Duodenal mucosa (tissue), 2 donors: Measurements from ENCODE around the gene DOCK10.

Experiments used
- H3K27ac ChIP-seq: one replicate; pipeline ENCODE4 v1.7.0; 2013; ENCODE audit warnings: low read depth, low read length
- H3K27me3 ChIP-seq, 2 donors: one replicate each; pipeline ENCODE4 v1.7.0; 2013; ENCODE audit warnings: low read length in 2 of 2, control low read depth in 1 of 2; ENCODE audit not compliant: insufficient read depth in 2 of 2, control insufficient read depth in 1 of 2
- H3K36me3 ChIP-seq, 2 donors: one replicate each; pipeline ENCODE4 v1.7.0; 2013; ENCODE audit warnings: low read length in 2 of 2, control low read depth in 1 of 2; ENCODE audit not compliant: insufficient read depth in 2 of 2, control insufficient read depth in 1 of 2
- H3K4me1 ChIP-seq, 2 donors: one replicate each; pipeline ENCODE4 v1.7.0; 2013; ENCODE audit warnings: low read length in 2 of 2, control low read depth in 1 of 2; ENCODE audit not compliant: insufficient read depth in 2 of 2, control insufficient read depth in 1 of 2
- H3K4me3 ChIP-seq, 2 donors: one replicate each; pipeline ENCODE4 v1.7.0; 2013; ENCODE audit warnings: low read length in 2 of 2, low read depth in 1 of 2
- H3K9ac ChIP-seq, 2 donors: one replicate each; pipeline ENCODE4 v1.7.0; 2013; ENCODE audit warnings: low read length in 2 of 2, low read depth in 1 of 2
- H3K9me3 ChIP-seq, 2 donors: one replicate each; pipeline ENCODE4 v1.7.0; 2013; ENCODE audit warnings: low read length in 2 of 2, control low read depth in 1 of 2; ENCODE audit not compliant: control insufficient read depth in 1 of 2

The DOCK10 gene

DNA sequence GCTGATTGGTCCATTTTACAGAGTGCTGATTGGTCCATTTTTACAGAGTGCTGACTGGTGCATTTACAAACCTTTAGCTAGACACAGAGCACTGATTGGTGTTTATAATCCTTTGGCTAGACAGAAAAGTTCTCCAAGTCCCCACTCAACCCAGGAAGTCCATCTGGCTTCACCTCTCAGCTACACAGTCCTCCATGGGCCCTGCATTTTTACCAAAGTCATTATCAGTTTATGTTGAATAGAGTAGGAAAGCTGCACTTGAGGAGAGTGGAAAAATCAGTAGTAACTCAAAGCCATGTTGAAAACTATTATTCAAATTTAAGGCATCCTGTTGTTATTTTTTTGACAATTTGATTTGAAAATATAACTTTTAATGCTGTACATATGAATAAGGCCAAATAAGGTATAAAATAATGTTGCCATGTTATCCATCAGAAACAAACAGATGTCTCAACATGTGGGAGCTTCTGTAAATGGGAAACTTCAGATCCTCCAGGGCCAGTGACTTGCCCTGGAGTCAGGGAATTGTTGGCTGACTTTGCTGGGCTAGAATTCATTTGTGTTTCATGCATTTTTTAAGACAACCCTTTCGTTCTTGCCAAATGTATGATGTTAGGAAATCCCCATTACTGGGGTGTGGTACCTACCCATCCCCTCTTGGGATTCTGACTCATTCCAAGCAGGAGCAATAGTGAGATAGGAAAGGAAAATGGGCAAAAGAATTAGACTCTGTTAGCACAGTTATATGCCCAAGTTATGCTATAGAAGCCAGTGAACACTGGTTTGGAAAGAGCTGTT lies 288.3 kb downstream of the DOCK10 start:
- Histone ChIP-seq H3K36me3 (peaks cover 0 to 5% of the 10 kb centered on the region in 2 donors), H3K9ac (no peak overlapping the region), H3K27me3 (no peaks in the 10 kb centered on the region), H3K9me3 (peaks cover 8 to 9% of the 10 kb centered on the region in 2 donors), H3K4me1 (no peaks in the 10 kb centered on the region), H3K27ac (no peak overlapping the region), H3K4me3 (no peak overlapping the region)

DNA sequence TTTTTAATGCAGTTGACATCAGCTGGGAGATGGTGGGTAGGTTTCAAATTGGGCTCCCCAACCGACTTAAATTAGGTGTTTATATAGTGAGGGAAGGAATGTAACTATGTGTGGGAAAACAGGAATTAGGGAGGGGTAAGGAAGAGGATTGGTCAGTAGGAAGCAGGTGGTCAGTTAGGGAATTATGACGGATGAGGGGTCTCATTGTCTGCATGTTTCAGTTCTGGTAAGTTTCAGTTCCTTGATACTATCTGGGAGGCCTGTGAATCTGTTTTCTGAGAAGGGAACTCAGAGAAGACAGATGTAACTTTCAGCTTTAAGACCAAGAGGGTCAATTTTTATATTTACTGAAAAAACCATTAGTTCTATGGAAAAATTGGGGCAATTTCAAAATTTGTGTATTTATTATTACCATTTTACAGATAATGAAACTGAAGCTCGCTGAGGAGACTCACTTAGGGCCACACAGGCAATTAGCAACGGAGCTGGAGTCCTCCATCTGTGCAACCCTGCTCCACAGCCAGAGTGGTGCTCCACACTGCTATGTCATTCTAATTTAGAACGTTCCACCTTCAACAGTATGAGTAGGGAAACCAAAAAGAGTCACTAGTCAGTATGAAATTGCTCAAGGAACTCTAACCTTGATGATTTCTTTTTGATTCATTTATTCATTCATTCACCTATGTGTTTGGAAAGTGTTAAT lies 290.1 kb downstream of the DOCK10 start:
- Histone ChIP-seq H3K9me3 (no peaks in the 10 kb centered on the region), H3K9ac (no peak overlapping the region), H3K27me3 (no peaks in the 10 kb centered on the region), H3K4me3 (no peak overlapping the region), H3K4me1 (no peaks in the 10 kb centered on the region), H3K36me3 (no peaks in the 10 kb centered on the region), H3K27ac (no peak overlapping the region)

DNA sequence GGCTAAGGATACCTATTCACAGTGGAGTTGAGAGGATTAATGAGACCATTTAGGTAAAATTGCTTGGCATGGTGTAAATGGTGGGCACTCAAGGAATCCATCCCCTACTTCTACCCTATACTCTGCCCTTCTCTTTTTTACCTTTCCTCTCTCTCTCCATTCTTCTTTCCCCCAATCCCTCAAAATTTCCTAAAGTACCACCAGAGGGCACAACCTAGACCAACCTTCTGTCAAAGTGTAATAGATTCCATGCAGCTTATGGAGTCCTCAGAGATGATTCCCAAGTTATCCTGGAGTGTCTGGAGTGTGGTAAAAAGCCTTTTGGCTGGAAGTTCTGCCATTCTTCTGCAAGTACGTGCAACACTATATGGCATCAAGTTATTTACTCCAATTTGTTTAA lies 293.1 kb downstream of the DOCK10 start:
- H3K4me3 ChIP-seq, result no peak overlapping the region
- no peak overlapping the region for H3K27ac ChIP-seq
- H3K27me3 ChIP-seq, result no peaks in the 10 kb centered on the region
- H3K9me3 ChIP-seq, result no peaks in the 10 kb centered on the region
- no peaks in the 10 kb centered on the region for H3K36me3 ChIP-seq
- no peak overlapping the region for H3K9ac ChIP-seq
- H3K4me1 ChIP-seq, result no peaks in the 10 kb centered on the region

DNA sequence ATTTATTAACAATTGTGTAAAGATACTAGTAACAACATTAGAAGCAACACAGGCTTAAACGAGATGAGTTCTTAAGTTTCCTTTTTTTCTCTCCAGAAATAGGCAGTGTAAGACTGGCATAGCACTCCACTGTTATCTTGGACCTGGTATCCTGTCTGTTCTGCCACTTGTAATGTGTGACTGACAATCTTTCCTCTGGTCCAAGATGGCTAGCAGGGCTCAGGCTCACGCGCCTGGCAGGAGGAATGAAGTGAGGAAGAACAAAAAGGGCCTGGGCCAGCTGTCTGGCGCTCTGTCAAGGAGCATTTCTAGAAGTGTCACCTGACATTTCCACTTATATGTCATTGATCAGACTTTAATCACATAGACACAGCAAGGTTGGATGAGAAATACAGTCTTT lies 294.5 kb downstream of the DOCK10 start:
- no peaks in the 10 kb centered on the region for H3K36me3 ChIP-seq
- no peaks in the 10 kb centered on the region for H3K9me3 ChIP-seq
- H3K27ac ChIP-seq, result no peak overlapping the region
- no peak overlapping the region for H3K4me3 ChIP-seq
- H3K9ac ChIP-seq, result no peak overlapping the region
- no peaks in the 10 kb centered on the region for H3K27me3 ChIP-seq
- no peaks in the 10 kb centered on the region for H3K4me1 ChIP-seq

DNA sequence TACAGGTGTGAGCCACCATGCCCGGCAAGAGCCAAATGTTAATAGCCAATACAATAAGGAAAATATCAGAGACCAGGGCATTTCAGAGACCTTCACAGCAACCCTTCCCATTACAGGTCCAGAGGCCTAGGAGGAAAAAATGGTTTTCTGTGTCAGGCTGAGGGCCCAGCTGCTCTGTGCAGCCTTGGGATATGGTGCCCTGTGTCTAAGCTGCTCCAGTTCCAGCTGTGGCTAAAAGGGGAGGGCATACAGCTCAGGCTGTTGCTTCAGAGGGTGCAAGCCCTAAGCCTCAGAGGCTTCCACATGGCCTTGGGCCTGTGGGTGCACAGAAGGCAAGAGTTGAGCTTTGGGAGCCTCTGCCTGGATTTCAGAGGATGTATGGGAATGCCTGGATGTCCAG lies 306.0 kb downstream of the DOCK10 start:
- H3K4me1 ChIP-seq, result no peaks in the 10 kb centered on the region
- no peak overlapping the region for H3K9ac ChIP-seq
- no peaks in the 10 kb centered on the region for H3K27me3 ChIP-seq
- no peak overlapping the region for H3K4me3 ChIP-seq
- peaks cover 6 to 7% of the 10 kb centered on the region in 2 donors for H3K9me3 ChIP-seq
- H3K36me3 ChIP-seq, result no peaks in the 10 kb centered on the region
- H3K27ac ChIP-seq, result no peak overlapping the region

DNA sequence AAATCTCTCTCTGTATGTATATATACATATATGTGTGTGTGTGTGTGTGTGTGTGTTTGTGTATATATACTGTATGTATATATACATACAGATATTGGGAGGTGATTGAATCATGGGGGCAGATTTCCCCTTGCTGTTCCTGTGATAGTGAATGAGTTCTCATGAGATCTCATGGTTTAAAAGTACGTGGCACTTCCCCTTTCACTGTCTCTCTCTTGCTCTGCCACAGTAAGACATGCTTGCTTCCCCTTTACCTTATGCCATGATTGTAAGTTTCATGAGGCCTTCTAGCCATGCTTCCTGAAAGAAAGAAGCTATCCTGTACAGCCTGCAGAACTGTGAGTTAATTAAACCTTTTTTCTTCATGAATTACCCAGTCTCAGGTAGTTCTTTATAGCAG lies 307.3 kb downstream of the DOCK10 start:
- H3K4me1 ChIP-seq, result no peaks in the 10 kb centered on the region
- no peak overlapping the region for H3K9ac ChIP-seq
- no peak overlapping the region for H3K4me3 ChIP-seq
- H3K9me3 ChIP-seq, result peaks cover 6 to 7% of the 10 kb centered on the region in 2 donors
- H3K27ac ChIP-seq, result no peak overlapping the region
- no peaks in the 10 kb centered on the region for H3K27me3 ChIP-seq
- H3K36me3 ChIP-seq, result no peaks in the 10 kb centered on the region

DNA sequence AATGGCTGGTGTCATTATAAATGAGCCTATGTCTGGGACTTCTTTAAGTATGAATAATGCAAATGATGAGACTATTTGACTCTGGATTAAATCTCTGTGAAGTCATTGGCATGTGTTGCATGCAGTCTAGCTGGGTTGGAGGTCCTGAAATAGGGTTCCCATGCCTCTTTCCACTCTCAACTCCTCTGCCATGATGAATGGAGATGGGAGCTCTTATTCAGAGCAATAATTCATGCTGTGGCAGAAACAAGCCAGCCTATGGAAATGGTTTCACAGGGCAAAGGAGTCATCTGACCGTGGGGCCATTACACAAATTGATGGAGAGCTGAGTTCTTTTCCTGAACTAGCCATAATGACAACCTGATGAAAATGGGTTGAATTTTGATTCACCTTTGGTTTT lies 310.6 kb downstream of the DOCK10 start:
- Histone ChIP-seq H3K4me1 (no peaks in the 10 kb centered on the region), H3K9me3 (peaks cover 9 to 13% of the 10 kb centered on the region in 2 donors), H3K9ac (no peak overlapping the region), H3K27me3 (no peaks in the 10 kb centered on the region), H3K4me3 (no peak overlapping the region), H3K27ac (no peak overlapping the region), H3K36me3 (no peaks in the 10 kb centered on the region)

DNA sequence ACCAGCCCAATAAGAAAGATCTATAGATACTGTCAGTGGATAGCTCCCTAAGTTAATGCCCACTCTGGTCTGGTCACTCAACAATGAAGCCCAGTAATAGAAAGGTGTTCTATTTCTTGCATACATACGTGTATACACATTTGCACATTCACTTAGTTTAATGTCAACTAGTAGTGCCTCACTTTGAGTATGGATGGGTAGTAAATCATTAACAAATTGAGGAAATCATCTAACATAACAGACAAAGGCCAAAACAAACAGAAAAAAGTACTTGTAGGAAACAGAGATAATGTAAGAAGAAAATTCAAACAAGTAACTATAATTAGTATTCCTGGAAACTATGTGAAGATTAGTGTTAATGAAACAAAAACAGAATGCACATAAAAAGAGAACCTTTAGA lies 312.8 kb downstream of the DOCK10 start:
- Histone ChIP-seq H3K4me3 (no peak overlapping the region), H3K4me1 (no peaks in the 10 kb centered on the region), H3K27ac (no peak overlapping the region), H3K27me3 (no peaks in the 10 kb centered on the region), H3K9ac (no peak overlapping the region), H3K9me3 (peaks cover 6 to 7% of the 10 kb centered on the region in 2 donors), H3K36me3 (no peaks in the 10 kb centered on the region)

DNA sequence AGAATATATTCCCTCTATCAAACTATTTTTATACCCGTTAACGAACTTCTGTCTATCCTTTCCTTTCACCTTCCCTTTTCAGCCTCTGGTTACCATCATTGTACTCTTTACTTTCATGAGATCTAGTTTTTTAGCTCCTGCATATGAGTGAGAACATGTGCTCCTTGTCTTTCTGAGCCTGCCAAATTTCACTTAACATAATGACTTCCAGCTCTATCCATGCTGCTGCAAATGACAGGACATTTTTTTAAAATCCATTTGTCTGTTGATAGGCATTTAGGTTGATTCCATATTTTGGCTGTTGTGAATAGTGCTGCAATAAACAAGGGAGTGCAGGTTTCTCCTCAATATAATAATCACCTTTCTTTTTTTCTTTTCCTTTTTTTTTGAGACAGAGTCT lies 317.9 kb downstream of the DOCK10 start:
- H3K9me3 ChIP-seq, result peaks cover 6 to 7% of the 10 kb centered on the region in 2 donors
- no peak overlapping the region for H3K9ac ChIP-seq
- H3K27me3 ChIP-seq, result no peaks in the 10 kb centered on the region
- no peak overlapping the region for H3K27ac ChIP-seq
- no peak overlapping the region for H3K4me3 ChIP-seq
- no peaks in the 10 kb centered on the region for H3K36me3 ChIP-seq
- H3K4me1 ChIP-seq, result no peaks in the 10 kb centered on the region

DNA sequence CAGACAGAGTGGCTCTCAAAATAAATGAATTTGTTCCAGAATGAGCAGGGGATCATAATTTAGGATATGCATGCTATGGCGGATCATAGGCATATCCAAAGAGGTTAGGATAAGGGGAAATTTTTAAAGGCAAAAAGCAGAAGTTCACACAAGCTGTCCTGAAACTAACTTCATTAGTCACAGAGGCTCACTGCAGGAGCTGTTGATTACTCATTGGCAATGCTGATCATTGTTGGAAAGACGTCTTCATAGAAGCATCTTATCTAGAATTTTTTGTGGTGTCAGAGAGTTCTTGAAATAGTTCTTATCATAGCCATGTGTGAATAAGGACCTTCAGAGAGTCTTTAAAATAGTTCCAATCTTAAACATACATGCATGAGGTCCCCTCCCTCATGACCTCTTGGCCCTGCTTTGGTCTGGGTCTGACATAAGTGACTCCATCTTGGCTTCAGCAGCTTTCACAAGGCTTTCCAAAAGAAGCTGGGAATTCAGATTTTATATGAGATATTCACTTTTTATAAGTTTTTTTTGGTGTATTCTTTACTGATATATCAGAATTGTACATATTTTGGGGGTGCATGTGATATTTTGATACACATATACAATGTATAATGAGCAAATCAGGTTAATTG lies 318.6 kb downstream of the DOCK10 start:
- H3K36me3 ChIP-seq, result no peaks in the 10 kb centered on the region
- H3K4me3 ChIP-seq, result no peak overlapping the region
- H3K27me3 ChIP-seq, result no peaks in the 10 kb centered on the region
- peaks cover 4% of the 10 kb centered on the region in 2 donors for H3K9me3 ChIP-seq
- H3K4me1 ChIP-seq, result no peaks in the 10 kb centered on the region
- H3K9ac ChIP-seq, result no peak overlapping the region
- no peak overlapping the region for H3K27ac ChIP-seq
